Endothelial cell of umbilical vein (primary cell): ENCODE results near the gene GSTK1. TPM values are rescaled to one million over a fixed set of nuclear protein-coding genes. Genes with fewer than 3 reads are reported as not detected.

Source experiments
- BruUV-seq: library from RNA; stranded (reverse); fragments of 400-500 nt; replicated peaks from 2 replicates; lab custom pipeline; 2021; lab: Mats Ljungman, UMichigan
- CTCF ChIA-PET: fragments of 300-600, 350-600 bp; sonication (Branson Sonifier 250); formaldehyde crosslinking; loops from one replicate; lab custom pipeline; 2021; ENCODE audit warnings: antibody characterized with exemption, inconsistent platforms; lab: Charles Lee
- POLR2A ChIA-PET: fragments of 300-600, 350-600 bp; sonication (Branson Sonifier 250); formaldehyde crosslinking; loops from one replicate; lab custom pipeline; 2021; ENCODE audit warnings: antibody characterized with exemption, inconsistent platforms; lab: Charles Lee
- DNase-seq: peaks from one replicate; pipeline ENCODE4 v3.0.0-alpha.2; 2011; ENCODE audit warnings: low read depth, low spot score
- FAIRE-seq: peaks from 2 replicates; lab custom pipeline; 2011; peaks lifted over from hg19 to GRCh38; lab: Jason Lieb, UNC
- H2AFZ ChIP-seq: 2 replicates; pipeline ENCODE4 v1.6.0; 2012; ENCODE audit warnings: low read depth, low read length, control low read depth, inconsistent platforms
- H3K27ac ChIP-seq: 2 replicates; pipeline ENCODE4 v1.5.1; 2011; ENCODE audit warnings: low read depth, mild to moderate bottlenecking, control low read depth, low read length, moderate library complexity; ENCODE audit not compliant: insufficient read depth
- H3K27me3 ChIP-seq, 2 experiments: 2 replicates each; pipeline versions ENCODE4 v1.6.0 to v1.6.1; 2011; ENCODE audit warnings: low read length in 2 of 2, mixed read lengths in 1 of 2; ENCODE audit not compliant: control insufficient read depth in 2 of 2, insufficient read depth in 2 of 2
- H3K36me3 ChIP-seq, 2 experiments: 2 replicates in 1 of 2; 3 replicates in 1 of 2; pipeline ENCODE4 v1.5.1; 2011; ENCODE audit warnings: low read length in 2 of 2, mild to moderate bottlenecking in 1 of 2, moderate library complexity in 1 of 2; ENCODE audit not compliant: control insufficient read depth in 2 of 2, insufficient read depth in 2 of 2; ENCODE audit errors: extremely low read depth in 1 of 2
- H3K4me1 ChIP-seq: 3 replicates; pipeline ENCODE4 v1.5.1; 2011; ENCODE audit warnings: mild to moderate bottlenecking, low read length; ENCODE audit not compliant: control insufficient read depth, insufficient read depth; ENCODE audit errors: extremely low read depth
- H3K4me2 ChIP-seq: 2 replicates; pipeline ENCODE4 v1.6.1; 2011; ENCODE audit warnings: low read length, control low read depth, mixed read lengths; ENCODE audit not compliant: insufficient read depth
- H3K4me3 ChIP-seq, 3 experiments: fragments of 200-600 bp in 1 of 3; sonication (generic), shearing (Covaris generic) in 1 of 3; replicated peaks in 1 of 3; 2 replicates each; pipeline ENCODE4 v1.5.1; 2011 to 2016; ENCODE audit warnings: control low read depth in 3 of 3, low read length in 3 of 3, mild to moderate bottlenecking in 2 of 3, inconsistent platforms in 1 of 3, low read depth in 1 of 3, moderate library complexity in 1 of 3; ENCODE audit not compliant: insufficient read depth in 1 of 3
- H3K79me2 ChIP-seq: 2 replicates; pipeline ENCODE4 v1.6.0; 2012; ENCODE audit warnings: low read length, inconsistent platforms; ENCODE audit not compliant: control insufficient read depth, insufficient read depth
- H3K9ac ChIP-seq: replicated peaks from 2 replicates; pipeline ENCODE3; 2011; ENCODE audit warnings: low read length, control low read depth; ENCODE audit not compliant: insufficient read depth; ENCODE audit errors: extremely low read depth
- H3K9me1 ChIP-seq: replicated peaks from 3 replicates; pipeline ENCODE4 v1.6.0; 2011; ENCODE audit warnings: mild to moderate bottlenecking, low read length; ENCODE audit not compliant: control insufficient read depth, insufficient read depth; ENCODE audit errors: extremely low read depth
- H3K9me3 ChIP-seq: replicated peaks from 2 replicates; pipeline ENCODE4 v1.5.1; 2012; ENCODE audit warnings: low read length, inconsistent platforms; ENCODE audit not compliant: control insufficient read depth, insufficient read depth
- H4K20me1 ChIP-seq: replicated peaks from 2 replicates; pipeline ENCODE3; 2011; ENCODE audit warnings: mild to moderate bottlenecking, low read length; ENCODE audit not compliant: control insufficient read depth, insufficient read depth; ENCODE audit errors: extremely low read depth
- CTCF ChIP-seq, 2 donors: IDR thresholded peaks; 1 replicate in 1 of 2; 2 replicates in 1 of 2; pipeline ENCODE4 v1.5.1; 2011; ENCODE audit warnings: low read length in 2 of 2, mild to moderate bottlenecking in 2 of 2, moderate library complexity in 2 of 2, control low read depth in 1 of 2, inconsistent platforms in 1 of 2, low read depth in 1 of 2; ENCODE audit not compliant: insufficient read depth in 1 of 2; ENCODE audit errors: extremely low read depth in 1 of 2
- EZH2 ChIP-seq: IDR thresholded peaks from 2 replicates; pipeline ENCODE4 v1.6.1; 2012; ENCODE audit warnings: borderline replicate concordance, low read depth, mild to moderate bottlenecking, moderate library complexity, low read length, inconsistent platforms; ENCODE audit not compliant: severe bottlenecking
- FOS ChIP-seq: IDR thresholded peaks from 2 replicates; pipeline ENCODE4 v1.6.1; 2011; ENCODE audit warnings: mild to moderate bottlenecking, low read length, moderate library complexity, borderline replicate concordance; ENCODE audit not compliant: insufficient read depth
- MAX ChIP-seq: IDR thresholded peaks from 2 replicates; pipeline ENCODE4 v1.6.1; 2011; ENCODE audit not compliant: insufficient read depth, insufficient read length
- dilution Hi-C: fragments of 300-500 bp; cut with MboI; formaldehyde crosslinking; loops from one replicate; pipeline ENCODE4 v1.15.0; 2019; ENCODE audit warnings: low sequenced_read_pairs; ENCODE audit not compliant: extremely low pct_ligation_motif_present
- intact Hi-C: fragments of 100-400 bp; cut with micrococcal nuclease; formaldehyde crosslinking; loops from one replicate; pipeline ENCODE4 v1.10.0; 2022
- polyA plus RNA-seq, 4 experiments: library from polyadenylated mRNA; depleted of rRNA in 3 of 4; stranded (reverse) in 3 of 4; unstranded in 1 of 4; fragments of >200 nt; gene quantifications; 2 replicates each; pipeline versions ENCODE4 v1.2.1 to v1.2.3, GENCODE V29; 2011 to 2012; ENCODE audit warnings: missing spikeins in 1 of 4
- total RNA-seq: library from RNA; stranded (reverse); gene quantifications from 2 replicates; pipeline ENCODE4 v1.2.3, GENCODE V29; 2021

GSTK1 gene
- total and polyA plus RNA-seq, 2 donors (not counting 3 experiments of a cell fraction or from before 2014, with no cell fraction given), result 119 to 132 TPM

GRCh38 chr7:143214789-143215679 is 48.2 kb upstream of the GSTK1 start:
- Histone ChIP-seq H3K4me2 (no peak overlapping the region), H3K27ac (no peak overlapping the region), H3K9me3 (no peaks in the 10 kb centered on the region), H2AFZ (no peak overlapping the region), H3K9ac (no peak overlapping the region), H4K20me1 (no peaks in the 10 kb centered on the region), H3K9me1 (no peaks in the 10 kb centered on the region), H3K4me1 (no peaks in the 10 kb centered on the region), H3K79me2 (no peaks in the 10 kb centered on the region), H3K36me3 (no peaks in the 10 kb centered on the region), H3K27me3 (peaks cover 3 to 5% of the 10 kb centered on the region in 2 experiments), H3K4me3 (no peak overlapping the region)
- no TSS peak for BruUV-seq
- dilution Hi-C loops (loop anchor here (25.0 kb wide), 1 partner anchor 203 kb away; no protein-coding TSS in a partner anchor), intact Hi-C loops (loop anchor here (1.0 to 2.0 kb wide), 4 partner anchors 207 to 582 kb away; no protein-coding TSS in a partner anchor)
- CTCF ChIA-PET, result interaction anchor here (0.5 to 10.8 kb wide), 121 partner anchors 9 to 861 kb away, joined by 3 to 967 read pairs (median 4); partner anchors contain the start of genes EPHB6, GSTK1, KEL and TAS2R39
- POLR2A ChIA-PET, result interaction anchor here (0.9 kb wide), 1 partner anchor 207 kb away, joined by 3 read pairs; no protein-coding TSS in a partner anchor
- DNase-seq (peak; percentile 90), FAIRE-seq (peak; percentile 86)
- TF ChIP-seq CTCF (IDR thresholded peaks at IDR 0.05; ENCODE audit: extremely low read depth in 1 of 2, insufficient read depth in 1 of 2, low read depth in 1 of 2, low read length in 2 of 2), result peak; percentile 95 to 99
- no peak for TF ChIP-seq MAX
- no peak for TF ChIP-seq FOS
- no peak for TF ChIP-seq EZH2
